GM23338 (cell line): ENCODE data around the gene PHF21A.

Experiments
- CTCF ChIP-seq, 2 experiments: fragments of 200-600 bp in 1 of 2; sonication (generic) in 1 of 2; conservative IDR thresholded peaks; 2 replicates each; pipeline versions ENCODE4 v1.5.1 to v1.6.1; 2016 to 2017; ENCODE audit warnings: antibody characterized with exemption in 2 of 2, low read depth in 2 of 2, mild to moderate bottlenecking in 2 of 2, moderate library complexity in 1 of 2
- EZH2phosphoT487 ChIP-seq: fragments of 200-600 bp; sonication (generic); IDR thresholded peaks from one replicate; pipeline ENCODE4 v1.8.1; 2018; ENCODE audit warnings: antibody characterized with exemption; ENCODE audit not compliant: unreplicated experiment
- JUNB ChIP-seq: IDR thresholded peaks from one replicate; pipeline ENCODE4 v1.6.1; 2016; ENCODE audit warnings: antibody characterized with exemption; ENCODE audit not compliant: unreplicated experiment
- POLR2AphosphoS5 ChIP-seq: IDR thresholded peaks from 2 replicates; pipeline ENCODE4 v1.6.1; 2016; ENCODE audit warnings: antibody characterized with exemption, low read depth

GRCh38 chr11:45899086-45899447 is 222.2 kb downstream of the PHF21A start:
- no peak for TF ChIP-seq POLR2AphosphoS5
- no peak for TF ChIP-seq EZH2phosphoT487
- TF ChIP-seq CTCF (conservative IDR thresholded peaks at IDR 0.05; ENCODE audit: low read depth in 2 of 2), result no peak
- TF ChIP-seq JUNB, result no peak
